Measurements from ENCODE around the gene DLX6. TPM values are rescaled to one million over a fixed set of nuclear protein-coding genes. Genes with fewer than 3 reads are reported as not detected.

DLX6 gene
- total RNA-seq, 1 donor from 2014 or later, result not detected

- H3K36me3 ChIP-seq (ENCODE audit: control insufficient read depth in 3 of 3, insufficient read depth in 3 of 3, low read length in 3 of 3), result no peaks in the 10 kb centered on the region
- H3K4me1 ChIP-seq (ENCODE audit: control insufficient read depth in 3 of 3, insufficient read depth in 3 of 3, low read length in 3 of 3), result no peaks in the 10 kb centered on the region
- no peak overlapping the region for H3K9ac ChIP-seq (ENCODE audit: low read depth in 1 of 3, low read length in 3 of 3)
- no peaks in the 10 kb centered on the region for H3K9me3 ChIP-seq (ENCODE audit: control insufficient read depth in 3 of 3, low read length in 3 of 3)
- peaks cover 4 to 14% (median 9%) of the 10 kb centered on the region in 3 donors for H3K27me3 ChIP-seq (ENCODE audit: control insufficient read depth in 3 of 3, insufficient read depth in 3 of 3, low read length in 3 of 3)
- H3K27ac ChIP-seq (ENCODE audit: low read depth, low read length), result no peak overlapping the region
- H3K4me3 ChIP-seq (ENCODE audit: low read length in 3 of 3), result no peak overlapping the region
These were observed 22.8 kb upstream of the DLX6 start for GRCh38 chr7:96982586-96982985.

- Histone ChIP-seq H3K4me1 (ENCODE audit: control insufficient read depth in 3 of 3, insufficient read depth in 3 of 3, low read length in 3 of 3) (peaks cover 0 to 9% (median 2%) of the 10 kb centered on the region in 3 donors), H3K27me3 (ENCODE audit: control insufficient read depth in 3 of 3, insufficient read depth in 3 of 3, low read length in 3 of 3) (peaks cover 26 to 33% (median 28%) of the 10 kb centered on the region in 3 donors), H3K4me3 (ENCODE audit: low read length in 3 of 3) (no peak overlapping the region), H3K27ac (ENCODE audit: low read depth, low read length) (no peak overlapping the region), H3K9ac (ENCODE audit: low read depth in 1 of 3, low read length in 3 of 3) (no peak overlapping the region), H3K36me3 (ENCODE audit: control insufficient read depth in 3 of 3, insufficient read depth in 3 of 3, low read length in 3 of 3) (no peaks in the 10 kb centered on the region), H3K9me3 (ENCODE audit: control insufficient read depth in 3 of 3, low read length in 3 of 3) (no peaks in the 10 kb centered on the region)
These were observed 19.4 kb upstream of the DLX6 start for GRCh38 chr7:96985992-96986391.

- Histone ChIP-seq H3K36me3 (ENCODE audit: control insufficient read depth in 3 of 3, insufficient read depth in 3 of 3, low read length in 3 of 3) (no peaks in the 10 kb centered on the region), H3K27ac (ENCODE audit: low read depth, low read length) (no peak overlapping the region), H3K9ac (ENCODE audit: low read depth in 1 of 3, low read length in 3 of 3) (no peak overlapping the region), H3K4me1 (ENCODE audit: control insufficient read depth in 3 of 3, insufficient read depth in 3 of 3, low read length in 3 of 3) (peaks cover 0 to 9% (median 2%) of the 10 kb centered on the region in 3 donors), H3K4me3 (ENCODE audit: low read length in 3 of 3) (no peak overlapping the region), H3K9me3 (ENCODE audit: control insufficient read depth in 3 of 3, low read length in 3 of 3) (no peaks in the 10 kb centered on the region), H3K27me3 (ENCODE audit: control insufficient read depth in 3 of 3, insufficient read depth in 3 of 3, low read length in 3 of 3) (peaks cover 31 to 39% (median 33%) of the 10 kb centered on the region in 3 donors)
These were observed 18.5 kb upstream of the DLX6 start for GRCh38 chr7:96986901-96987300.

GRCh38 chr7:96987719-96988118, 17.6 kb upstream of the DLX6 start:
- Histone ChIP-seq H3K9me3 (ENCODE audit: control insufficient read depth in 3 of 3, low read length in 3 of 3) (no peaks in the 10 kb centered on the region), H3K27ac (ENCODE audit: low read depth, low read length) (no peak overlapping the region), H3K4me3 (ENCODE audit: low read length in 3 of 3) (no peak overlapping the region), H3K4me1 (ENCODE audit: control insufficient read depth in 3 of 3, insufficient read depth in 3 of 3, low read length in 3 of 3) (peaks cover 4 to 14% (median 6%) of the 10 kb centered on the region in 3 donors), H3K36me3 (ENCODE audit: control insufficient read depth in 3 of 3, insufficient read depth in 3 of 3, low read length in 3 of 3) (no peaks in the 10 kb centered on the region), H3K9ac (ENCODE audit: low read depth in 1 of 3, low read length in 3 of 3) (no peak overlapping the region), H3K27me3 (ENCODE audit: control insufficient read depth in 3 of 3, insufficient read depth in 3 of 3, low read length in 3 of 3) (peaks cover 39 to 45% (median 41%) of the 10 kb centered on the region in 3 donors)

GRCh38 chr7:96989241-96989858, 16.0 kb upstream of the DLX6 start:
- Histone ChIP-seq H3K4me1 (ENCODE audit: control insufficient read depth in 3 of 3, insufficient read depth in 3 of 3, low read length in 3 of 3) (peaks cover 4 to 16% (median 7%) of the 10 kb centered on the region in 3 donors), H3K9me3 (ENCODE audit: control insufficient read depth in 3 of 3, low read length in 3 of 3) (no peaks in the 10 kb centered on the region), H3K9ac (ENCODE audit: low read depth in 1 of 3, low read length in 3 of 3) (no peak overlapping the region), H3K27me3 (ENCODE audit: control insufficient read depth in 3 of 3, insufficient read depth in 3 of 3, low read length in 3 of 3) (peaks cover 55 to 61% (median 57%) of the 10 kb centered on the region in 3 donors), H3K36me3 (ENCODE audit: control insufficient read depth in 3 of 3, insufficient read depth in 3 of 3, low read length in 3 of 3) (no peaks in the 10 kb centered on the region), H3K4me3 (ENCODE audit: low read length in 3 of 3) (no peak overlapping the region), H3K27ac (ENCODE audit: low read depth, low read length) (no peak overlapping the region)

GRCh38 chr7:96989859-96990317, 15.5 kb upstream of the DLX6 start:
- Histone ChIP-seq H3K9me3 (ENCODE audit: control insufficient read depth in 3 of 3, low read length in 3 of 3) (no peaks in the 10 kb centered on the region), H3K9ac (ENCODE audit: low read depth in 1 of 3, low read length in 3 of 3) (no peak overlapping the region), H3K27ac (ENCODE audit: low read depth, low read length) (no peak overlapping the region), H3K36me3 (ENCODE audit: control insufficient read depth in 3 of 3, insufficient read depth in 3 of 3, low read length in 3 of 3) (no peaks in the 10 kb centered on the region), H3K4me3 (ENCODE audit: low read length in 3 of 3) (no peak overlapping the region), H3K27me3 (ENCODE audit: control insufficient read depth in 3 of 3, insufficient read depth in 3 of 3, low read length in 3 of 3) (peaks cover 61 to 67% (median 63%) of the 10 kb centered on the region in 3 donors), H3K4me1 (ENCODE audit: control insufficient read depth in 3 of 3, insufficient read depth in 3 of 3, low read length in 3 of 3) (peaks cover 4 to 16% (median 7%) of the 10 kb centered on the region in 3 donors)

- peaks cover 4 to 18% (median 11%) of the 10 kb centered on the region in 3 donors for H3K4me1 ChIP-seq (ENCODE audit: control insufficient read depth in 3 of 3, insufficient read depth in 3 of 3, low read length in 3 of 3)
- H3K27me3 ChIP-seq (ENCODE audit: control insufficient read depth in 3 of 3, insufficient read depth in 3 of 3, low read length in 3 of 3), result peaks cover 70 to 78% (median 72%) of the 10 kb centered on the region in 3 donors
- no peaks in the 10 kb centered on the region for H3K9me3 ChIP-seq (ENCODE audit: control insufficient read depth in 3 of 3, low read length in 3 of 3)
- no peak overlapping the region for H3K4me3 ChIP-seq (ENCODE audit: low read length in 3 of 3)
- no peak overlapping the region for H3K9ac ChIP-seq (ENCODE audit: low read depth in 1 of 3, low read length in 3 of 3)
- H3K27ac ChIP-seq (ENCODE audit: low read depth, low read length), result no peak overlapping the region
- no peaks in the 10 kb centered on the region for H3K36me3 ChIP-seq (ENCODE audit: control insufficient read depth in 3 of 3, insufficient read depth in 3 of 3, low read length in 3 of 3)
These were observed 13.7 kb upstream of the DLX6 start for GRCh38 chr7:96991546-96992191.

GRCh38 chr7:96992192-96993005, 13.0 kb upstream of the DLX6 start:
- Histone ChIP-seq H3K27ac (ENCODE audit: low read depth, low read length) (no peak overlapping the region), H3K9ac (ENCODE audit: low read depth in 1 of 3, low read length in 3 of 3) (no peak overlapping the region), H3K36me3 (ENCODE audit: control insufficient read depth in 3 of 3, insufficient read depth in 3 of 3, low read length in 3 of 3) (no peaks in the 10 kb centered on the region), H3K4me3 (ENCODE audit: low read length in 3 of 3) (no peak overlapping the region), H3K27me3 (ENCODE audit: control insufficient read depth in 3 of 3, insufficient read depth in 3 of 3, low read length in 3 of 3) (peaks cover 76 to 81% (median 80%) of the 10 kb centered on the region in 3 donors), H3K4me1 (ENCODE audit: control insufficient read depth in 3 of 3, insufficient read depth in 3 of 3, low read length in 3 of 3) (peaks cover 4 to 21% (median 15%) of the 10 kb centered on the region in 3 donors), H3K9me3 (ENCODE audit: control insufficient read depth in 3 of 3, low read length in 3 of 3) (no peaks in the 10 kb centered on the region)

GRCh38 chr7:96993094-96993865, 12.1 kb upstream of the DLX6 start:
- Histone ChIP-seq H3K4me3 (ENCODE audit: low read length in 3 of 3) (no peak overlapping the region), H3K27ac (ENCODE audit: low read depth, low read length) (no peak overlapping the region), H3K9me3 (ENCODE audit: control insufficient read depth in 3 of 3, low read length in 3 of 3) (no peaks in the 10 kb centered on the region), H3K27me3 (ENCODE audit: control insufficient read depth in 3 of 3, insufficient read depth in 3 of 3, low read length in 3 of 3) (peaks cover 81 to 90% (median 88%) of the 10 kb centered on the region in 3 donors), H3K9ac (ENCODE audit: low read depth in 1 of 3, low read length in 3 of 3) (no peak overlapping the region), H3K4me1 (ENCODE audit: control insufficient read depth in 3 of 3, insufficient read depth in 3 of 3, low read length in 3 of 3) (peaks cover 4 to 21% (median 19%) of the 10 kb centered on the region in 3 donors), H3K36me3 (ENCODE audit: control insufficient read depth in 3 of 3, insufficient read depth in 3 of 3, low read length in 3 of 3) (no peaks in the 10 kb centered on the region)
